HAP-1 (cell line): ENCODE measurements around the gene DNM1L.
A peak's percentile ranks its signal among the peaks of the same experiment; 100 is the strongest.
"Not testable (repeated sequence)": the region's sequence is repeated elsewhere in the genome, so short reads cannot be mapped to it uniquely, and the experiment has no call there.

Experiments used
- DNase-seq, 2 experiments: peaks; one replicate each; pipeline ENCODE4 v3.0.0-alpha.2; 2016 to 2020; ENCODE audit warnings: low spot score in 2 of 2
- H3K27me3 ChIP-seq: fragments of 250-450 bp; sonication (Bioruptor Pico); 2 replicates; pipeline ENCODE4 v1.5.1; 2020; ENCODE audit warnings: low read depth, mild to moderate bottlenecking, moderate library complexity
- H3K36me3 ChIP-seq: fragments of 250-450 bp; sonication (Bioruptor Pico); replicated peaks from 2 replicates; pipeline ENCODE4 v1.5.1; 2020; ENCODE audit warnings: mild to moderate bottlenecking
- H3K4me1 ChIP-seq: fragments of 250-450 bp; sonication (Bioruptor Pico); 2 replicates; pipeline ENCODE4 v1.5.1; 2020; ENCODE audit warnings: mild to moderate bottlenecking
- H3K4me3 ChIP-seq: fragments of 250-450 bp; sonication (Bioruptor Pico); 2 replicates; pipeline ENCODE4 v1.5.1; 2020; ENCODE audit warnings: mild to moderate bottlenecking, moderate library complexity
- H3K9me3 ChIP-seq: fragments of 250-450 bp; sonication (Bioruptor Pico); 2 replicates; pipeline ENCODE4 v1.5.1; 2020; ENCODE audit warnings: mild to moderate bottlenecking, moderate library complexity
- in situ Hi-C: fragments of 300-500 bp; cut with MboI; formaldehyde crosslinking; loops from 3 replicates; pipeline ENCODE4 v1.14.3; 2020; ENCODE audit warnings: low sequenced_read_pairs, inconsistent platforms, mixed read lengths

The DNM1L gene

DNA sequence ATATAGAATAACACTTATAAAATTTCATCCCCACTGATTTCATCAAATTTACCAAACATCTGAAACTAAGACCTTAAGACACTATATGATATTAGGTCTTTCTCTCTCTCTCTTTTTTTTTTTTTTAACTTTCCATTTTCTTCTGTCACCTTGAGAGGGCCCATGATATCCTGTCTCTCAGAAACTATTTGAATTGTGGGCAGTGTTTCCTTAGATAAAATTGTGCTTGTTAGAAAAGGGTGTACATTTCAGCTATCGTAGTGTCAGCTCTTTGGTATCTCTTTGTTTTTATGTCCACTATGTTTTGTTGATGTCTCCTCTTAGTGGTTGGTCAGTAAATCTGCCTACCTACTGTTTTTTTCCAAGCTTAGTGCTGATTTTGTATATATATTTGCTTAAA lies 23.8 kb downstream of the DNM1L start:
- H3K9me3 ChIP-seq: no peaks in the 10 kb centered on the region
- in situ Hi-C loops: no loop called here
- H3K4me1 ChIP-seq: no peaks in the 10 kb centered on the region
- H3K4me3 ChIP-seq: no peak overlapping the region
- no peak for DNase-seq
- H3K27me3 ChIP-seq: no peaks in the 10 kb centered on the region
- H3K36me3 ChIP-seq: peaks cover 13% of the 10 kb centered on the region; the same call in 1 of the 2 replicates

DNA sequence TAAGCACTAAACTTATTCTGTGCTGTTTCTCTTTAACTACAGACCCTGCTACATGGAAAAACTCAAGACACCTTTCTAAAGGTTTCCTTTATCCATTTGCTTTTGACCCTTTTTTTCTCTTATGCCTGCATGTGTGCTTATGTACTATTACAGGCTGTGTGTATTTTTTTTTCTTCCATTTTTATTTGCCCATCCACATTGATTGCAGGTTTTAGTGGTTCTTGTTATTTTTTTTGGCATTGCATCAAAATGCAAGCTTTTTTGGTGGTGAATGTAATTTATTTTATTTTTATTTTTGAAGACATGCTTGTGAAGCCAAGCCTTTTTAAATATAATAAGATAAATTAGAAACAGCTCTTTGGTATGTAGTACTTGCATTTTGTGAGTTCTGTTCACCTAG lies 26.7 kb downstream of the DNM1L start:
- in situ Hi-C loops: no loop called here
- Histone ChIP-seq H3K4me3 (no peak overlapping the region), H3K27me3 (no peaks in the 10 kb centered on the region), H3K9me3 (no peaks in the 10 kb centered on the region), H3K4me1 (no peaks in the 10 kb centered on the region), H3K36me3 (peaks cover 15% of the 10 kb centered on the region)
- DNase-seq: no peak

DNA sequence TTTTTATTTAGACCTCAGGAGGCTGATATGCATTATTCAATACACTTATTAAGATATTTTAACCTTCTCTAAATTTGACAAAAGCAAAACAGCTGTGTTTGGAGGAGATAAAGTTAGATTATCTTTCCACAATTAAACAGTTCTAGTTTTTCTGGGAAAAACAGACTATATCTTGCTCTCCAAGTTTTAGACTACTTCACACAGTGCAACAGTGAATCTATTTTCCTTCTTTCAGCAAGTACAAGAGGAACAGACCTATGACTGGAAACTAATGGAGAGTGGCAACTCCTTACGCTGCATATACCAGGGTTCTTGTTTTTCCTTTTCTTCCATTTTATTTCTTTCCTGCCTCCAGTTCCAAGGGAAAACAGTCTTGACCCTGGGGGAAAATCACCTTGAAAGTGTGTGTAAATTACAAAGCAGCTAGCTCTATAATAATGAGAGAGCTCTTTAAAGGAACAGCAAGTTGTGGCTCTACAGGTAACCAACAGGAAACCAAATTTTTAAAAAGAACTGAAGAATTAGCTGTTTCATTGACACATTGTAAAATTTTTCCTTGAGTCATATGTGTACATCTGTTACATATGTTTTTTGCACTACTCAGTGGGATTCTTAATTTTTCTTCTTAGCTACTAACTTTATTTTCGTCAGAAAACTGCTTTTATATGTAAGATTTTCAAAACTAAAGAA lies 27.4 kb downstream of the DNM1L start:
- no peaks in the 10 kb centered on the region for H3K27me3 ChIP-seq
- H3K9me3 ChIP-seq: no peaks in the 10 kb centered on the region
- peaks cover 21% of the 10 kb centered on the region for H3K36me3 ChIP-seq
- DNase-seq: no peak
- no peaks in the 10 kb centered on the region for H3K4me1 ChIP-seq
- no peak overlapping the region for H3K4me3 ChIP-seq
- in situ Hi-C loops: no loop called here

DNA sequence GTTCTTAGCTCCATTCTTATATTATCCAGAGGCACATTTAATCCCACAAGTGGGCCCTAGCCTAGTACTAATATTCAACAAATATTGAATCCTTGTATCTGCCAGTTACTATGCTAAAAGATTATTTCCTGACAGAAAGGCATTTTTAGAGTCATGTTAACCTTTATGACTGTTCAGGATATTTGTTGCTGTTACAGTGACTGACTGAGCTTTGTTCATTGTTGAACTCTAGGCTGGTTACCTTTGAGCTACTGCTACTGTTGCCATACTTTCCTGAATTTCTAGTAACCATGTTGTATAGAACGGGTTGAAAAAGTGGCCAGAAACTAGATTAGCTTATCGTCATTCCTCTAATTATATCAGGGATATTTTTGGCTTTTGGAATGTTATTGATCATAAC lies 29.8 kb downstream of the DNM1L start:
- no peak overlapping the region for H3K4me3 ChIP-seq
- H3K4me1 ChIP-seq: no peaks in the 10 kb centered on the region
- H3K27me3 ChIP-seq: no peaks in the 10 kb centered on the region
- in situ Hi-C loops: no loop called here
- H3K36me3 ChIP-seq: peaks cover 37% of the 10 kb centered on the region
- DNase-seq: no peak
- no peaks in the 10 kb centered on the region for H3K9me3 ChIP-seq

DNA sequence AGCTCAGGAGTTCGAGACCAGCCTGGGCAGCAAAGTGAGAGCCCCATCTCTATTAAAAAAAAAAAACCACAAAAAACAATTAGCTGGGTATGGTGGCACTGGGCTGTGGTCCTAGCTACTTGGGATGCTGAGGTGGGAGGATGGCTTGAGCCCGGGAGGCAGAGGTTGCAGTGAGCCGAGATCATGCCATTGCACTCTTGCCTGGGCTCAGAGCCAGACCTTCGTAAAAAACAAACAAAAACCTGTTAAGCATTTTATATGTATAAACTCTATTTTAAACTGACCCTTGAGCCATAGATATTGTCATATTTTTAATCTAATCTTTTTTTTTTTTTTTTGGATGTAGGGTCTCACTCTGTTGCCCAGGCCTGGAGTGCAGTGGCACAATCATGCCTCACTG lies 35.7 kb downstream of the DNM1L start:
- DNase-seq: no peak
- in situ Hi-C loops: no loop called here
- H3K27me3 ChIP-seq: no peaks in the 10 kb centered on the region
- H3K4me3 ChIP-seq: no peak overlapping the region
- H3K9me3 ChIP-seq: no peaks in the 10 kb centered on the region
- H3K36me3 ChIP-seq: peaks cover 29% of the 10 kb centered on the region
- H3K4me1 ChIP-seq: no peaks in the 10 kb centered on the region

DNA sequence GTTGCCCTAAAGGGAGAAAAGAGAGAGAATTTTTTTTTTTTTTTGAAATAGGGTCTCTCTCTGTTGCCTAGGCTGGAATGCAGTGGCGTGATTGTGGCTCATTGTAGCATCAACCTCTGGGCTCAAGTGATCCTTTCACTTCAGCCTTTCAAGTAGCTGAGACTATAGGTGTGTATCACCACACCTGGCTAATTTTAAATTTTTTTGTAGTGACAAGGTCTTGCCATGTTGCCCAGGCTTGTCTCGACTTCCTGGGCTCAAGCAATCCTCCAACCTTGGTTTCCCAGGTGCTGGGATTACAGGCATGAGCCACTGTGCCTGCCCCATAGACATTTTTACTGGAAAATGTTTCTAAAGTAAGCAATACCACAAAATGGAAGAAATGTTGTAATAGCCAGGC lies 39.8 kb downstream of the DNM1L start:
- in situ Hi-C loops: no loop called here
- Histone ChIP-seq H3K27me3 (no peaks in the 10 kb centered on the region), H3K9me3 (no peaks in the 10 kb centered on the region), H3K36me3 (peaks cover 19% of the 10 kb centered on the region), H3K4me1 (no peaks in the 10 kb centered on the region), H3K4me3 (no peak overlapping the region)
- no peak for DNase-seq

DNA sequence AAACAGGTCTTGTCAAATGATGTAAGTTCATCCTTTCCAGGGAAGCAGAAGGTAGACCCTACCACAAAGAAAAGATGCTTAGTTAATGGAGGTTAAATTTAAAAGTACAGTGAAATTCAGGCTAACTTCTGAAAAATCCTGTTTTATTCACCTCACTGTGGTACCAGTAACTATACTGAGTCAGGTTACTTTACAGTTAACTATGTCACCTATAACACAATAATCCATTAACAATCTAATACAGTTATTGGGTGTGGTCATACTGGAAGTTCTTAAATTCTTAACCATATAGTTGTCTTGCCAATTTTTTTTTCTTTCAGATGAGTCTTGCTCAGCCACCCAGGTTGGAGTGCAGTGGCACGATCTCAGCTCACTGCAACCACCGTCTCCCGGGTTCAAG lies 46.2 kb downstream of the DNM1L start:
- in situ Hi-C loops, H3K4me1 ChIP-seq, H3K27me3 ChIP-seq, DNase-seq, H3K4me3 ChIP-seq, H3K9me3 ChIP-seq: not testable (repeated sequence)
- peaks cover 27% of the 10 kb centered on the region for H3K36me3 ChIP-seq

DNA sequence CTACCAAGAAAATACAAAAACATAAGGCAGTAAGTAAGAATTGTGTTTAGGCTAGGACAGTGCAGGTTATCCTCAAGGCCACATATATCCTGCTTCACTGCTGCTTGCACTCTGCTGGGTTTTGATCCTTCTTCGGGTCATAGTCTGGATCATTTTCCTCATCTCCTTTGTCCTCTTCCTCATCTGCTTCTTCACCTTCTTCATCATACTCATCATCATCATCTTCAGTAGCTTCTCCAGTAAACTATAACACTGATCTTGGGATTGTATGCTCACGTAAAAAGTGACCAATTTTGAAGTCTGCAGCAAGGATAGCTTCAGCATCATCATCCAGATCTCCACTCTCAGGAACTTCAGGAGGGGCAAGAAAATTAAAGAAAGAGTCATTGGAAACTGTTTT lies 47.2 kb downstream of the DNM1L start:
- Histone ChIP-seq H3K9me3 (no peaks in the 10 kb centered on the region), H3K4me1 (no peaks in the 10 kb centered on the region), H3K27me3 (no peaks in the 10 kb centered on the region), H3K36me3 (peaks cover 32% of the 10 kb centered on the region), H3K4me3 (no peak overlapping the region)
- DNase-seq: no peak
- in situ Hi-C loops: no loop called here

DNA sequence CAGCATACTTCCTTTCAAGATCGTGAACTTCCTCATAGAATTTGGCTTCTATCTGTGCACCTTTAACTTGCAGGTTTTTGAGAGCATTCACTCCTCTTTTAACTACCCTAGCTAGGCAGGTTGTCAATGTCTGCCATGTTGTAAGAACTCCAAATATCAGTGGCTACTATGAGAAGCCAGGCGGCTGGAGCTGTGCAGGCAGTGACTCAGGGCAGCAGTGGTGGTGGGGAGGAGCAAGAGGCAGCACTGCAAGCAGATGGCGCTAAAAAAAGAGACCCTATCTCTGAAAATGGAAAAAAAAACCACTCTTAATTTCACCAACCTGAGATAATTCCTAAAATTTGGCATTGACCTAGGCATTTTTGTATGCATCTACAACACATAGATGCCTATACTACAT lies 48.1 kb downstream of the DNM1L start:
- in situ Hi-C loops: no loop called here
- Histone ChIP-seq H3K4me1 (no peaks in the 10 kb centered on the region), H3K4me3 (no peak overlapping the region), H3K9me3 (no peaks in the 10 kb centered on the region), H3K27me3 (no peaks in the 10 kb centered on the region), H3K36me3 (peaks cover 36% of the 10 kb centered on the region)
- DNase-seq: no peak

DNA sequence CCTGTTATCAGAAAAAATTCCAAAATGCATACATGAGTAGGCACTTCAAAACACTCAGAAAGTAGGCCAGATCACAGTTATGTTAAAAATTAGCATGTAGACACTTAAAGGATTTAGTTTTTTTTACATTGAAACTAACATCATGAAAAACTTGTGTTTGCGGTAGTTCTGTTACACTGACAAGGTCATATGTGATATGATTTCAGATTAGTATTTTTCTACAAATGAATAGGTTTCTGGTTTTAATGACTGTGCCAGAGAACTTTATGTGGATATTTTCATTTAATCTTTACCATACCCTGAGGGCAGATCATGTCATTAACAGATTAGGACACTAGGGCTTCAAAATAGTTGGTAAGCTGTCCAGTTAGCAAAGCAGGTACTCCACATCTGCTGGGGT lies 55.9 kb downstream of the DNM1L start:
- no peaks in the 10 kb centered on the region for H3K27me3 ChIP-seq
- in situ Hi-C loops: no loop called here
- peak; percentile 32 to 60 for DNase-seq
- no peaks in the 10 kb centered on the region for H3K9me3 ChIP-seq
- no peak overlapping the region for H3K4me3 ChIP-seq
- peaks cover 46% of the 10 kb centered on the region for H3K36me3 ChIP-seq
- peaks cover 23% of the 10 kb centered on the region for H3K4me1 ChIP-seq

DNA sequence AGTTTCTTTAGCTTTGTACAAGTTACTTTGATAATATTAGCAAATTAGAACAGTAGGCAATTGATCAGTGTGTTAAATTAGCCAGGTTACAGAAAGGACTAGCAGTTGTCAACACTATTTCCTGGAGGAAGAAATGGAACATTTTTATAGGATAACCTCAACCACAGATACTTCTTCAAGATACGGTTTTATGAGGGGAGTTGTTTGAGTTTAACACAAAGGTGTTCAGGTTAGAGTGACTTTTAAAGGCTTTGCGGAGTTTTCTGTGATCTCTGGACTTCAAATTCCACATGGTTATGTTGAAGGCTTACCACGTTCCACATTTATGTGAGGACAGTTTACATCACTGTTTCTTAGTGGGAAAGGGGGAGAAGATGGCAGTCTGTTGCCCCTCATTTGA lies 57.3 kb downstream of the DNM1L start:
- peaks cover 44% of the 10 kb centered on the region for H3K36me3 ChIP-seq

DNA sequence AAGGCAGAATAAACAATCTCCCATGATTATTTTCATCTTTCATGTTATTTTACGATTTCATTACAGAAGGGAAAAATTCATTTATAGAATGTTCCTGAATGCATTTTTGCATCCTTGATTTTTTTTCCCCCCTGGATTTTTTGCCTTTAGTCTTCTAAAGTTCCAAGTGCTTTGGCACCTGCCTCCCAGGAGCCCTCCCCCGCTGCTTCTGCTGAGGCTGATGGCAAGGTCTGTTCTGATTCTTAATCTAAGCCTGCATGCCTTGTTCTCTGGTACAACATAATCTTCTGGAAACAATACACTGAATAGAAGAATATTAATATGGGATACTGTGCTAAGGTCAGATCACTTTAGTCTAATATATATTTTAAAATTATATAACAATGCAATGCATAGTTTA lies 58.6 kb downstream of the DNM1L start:
- peaks cover 23% of the 10 kb centered on the region for H3K4me1 ChIP-seq
- peak in 1 of 2 experiments; percentile 48 for DNase-seq
- peaks cover 44% of the 10 kb centered on the region for H3K36me3 ChIP-seq
- H3K4me3 ChIP-seq: no peak overlapping the region
- in situ Hi-C loops: no loop called here
- H3K9me3 ChIP-seq: no peaks in the 10 kb centered on the region
- H3K27me3 ChIP-seq: no peaks in the 10 kb centered on the region

More for the DNA sequence above, 57.3 kb downstream of the DNM1L start:
- in situ Hi-C loops: no loop called here
- no peak for DNase-seq
- H3K4me3 ChIP-seq: no peak overlapping the region
- no peaks in the 10 kb centered on the region for H3K9me3 ChIP-seq
- peaks cover 23% of the 10 kb centered on the region for H3K4me1 ChIP-seq
- no peaks in the 10 kb centered on the region for H3K27me3 ChIP-seq

DNA sequence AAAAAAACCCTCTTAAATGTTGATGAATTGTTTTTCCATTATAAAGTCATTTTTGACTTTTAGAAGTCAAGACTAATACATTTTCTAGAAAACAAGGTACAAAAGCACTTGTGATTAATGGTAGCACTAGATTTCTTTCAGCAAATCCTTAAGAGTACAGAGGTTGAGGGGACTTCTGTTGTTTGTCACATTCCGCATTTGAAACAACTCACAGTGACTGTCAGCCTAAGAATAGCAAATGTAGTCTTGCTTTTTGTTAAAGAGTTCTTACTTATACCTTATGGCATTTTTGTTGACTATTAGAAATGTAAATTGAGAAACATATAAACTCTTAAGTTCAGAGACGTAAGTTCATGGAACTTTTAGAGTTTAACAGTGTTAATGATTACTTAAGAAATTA lies 60.2 kb downstream of the DNM1L start:
- peak in 1 of 2 experiments; percentile 52 for DNase-seq
- Histone ChIP-seq H3K27me3 (no peaks in the 10 kb centered on the region), H3K36me3 (peaks cover 49% of the 10 kb centered on the region), H3K4me3 (no peak overlapping the region), H3K4me1 (peaks cover 23% of the 10 kb centered on the region), H3K9me3 (no peaks in the 10 kb centered on the region)
- in situ Hi-C loops: no loop called here

DNA sequence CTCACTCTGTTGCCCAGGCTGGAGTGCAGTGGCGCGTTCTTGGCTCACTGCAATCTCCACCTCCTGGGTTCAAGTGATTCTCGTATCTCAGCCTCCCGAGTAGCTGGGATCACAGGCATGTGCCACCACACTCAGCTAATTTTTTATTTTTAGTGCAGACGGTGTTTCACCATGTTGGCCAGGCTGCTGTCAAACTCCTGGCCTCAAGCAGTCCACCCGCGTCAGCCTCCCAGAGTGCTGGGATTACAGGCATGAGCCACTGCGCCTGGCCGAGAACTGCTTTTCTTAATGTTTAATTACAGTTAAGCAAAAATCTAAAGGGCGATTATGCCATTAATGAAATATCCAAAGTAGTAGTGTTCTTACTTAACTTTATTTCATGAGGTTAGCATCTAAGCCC lies 63.0 kb downstream of the DNM1L start:
- in situ Hi-C loops: no loop called here
- peaks cover 63% of the 10 kb centered on the region for H3K36me3 ChIP-seq
- no peaks in the 10 kb centered on the region for H3K9me3 ChIP-seq
- no peak for DNase-seq
- H3K27me3 ChIP-seq: no peaks in the 10 kb centered on the region
- H3K4me3 ChIP-seq: no peak overlapping the region
- H3K4me1 ChIP-seq: peaks cover 20% of the 10 kb centered on the region

DNA sequence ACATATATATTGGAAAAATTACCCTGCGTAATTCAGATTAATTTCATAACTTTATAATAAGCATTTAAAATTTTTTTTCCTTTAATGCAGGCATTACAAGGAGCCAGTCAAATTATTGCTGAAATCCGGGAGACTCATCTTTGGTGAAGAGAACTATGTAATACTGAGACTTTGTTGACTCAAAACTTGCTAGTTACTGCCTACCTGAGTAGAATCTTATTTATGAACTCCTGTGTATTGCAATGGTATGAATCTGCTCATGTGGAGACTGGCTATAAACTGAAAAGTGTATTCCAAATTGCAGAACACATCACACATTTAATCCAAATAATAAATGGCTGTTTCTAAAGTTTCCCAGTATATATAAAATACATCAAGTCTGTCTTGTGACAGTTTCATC lies 64.2 kb downstream of the DNM1L start:
- no peak for DNase-seq
- Histone ChIP-seq H3K4me3 (no peak overlapping the region), H3K4me1 (peaks cover 16% of the 10 kb centered on the region), H3K9me3 (no peaks in the 10 kb centered on the region), H3K27me3 (no peaks in the 10 kb centered on the region), H3K36me3 (peaks cover 71% of the 10 kb centered on the region)
- in situ Hi-C loops: no loop called here
